ENCODE data around the gene IFI27L2.

The IFI27L2 gene

DNA sequence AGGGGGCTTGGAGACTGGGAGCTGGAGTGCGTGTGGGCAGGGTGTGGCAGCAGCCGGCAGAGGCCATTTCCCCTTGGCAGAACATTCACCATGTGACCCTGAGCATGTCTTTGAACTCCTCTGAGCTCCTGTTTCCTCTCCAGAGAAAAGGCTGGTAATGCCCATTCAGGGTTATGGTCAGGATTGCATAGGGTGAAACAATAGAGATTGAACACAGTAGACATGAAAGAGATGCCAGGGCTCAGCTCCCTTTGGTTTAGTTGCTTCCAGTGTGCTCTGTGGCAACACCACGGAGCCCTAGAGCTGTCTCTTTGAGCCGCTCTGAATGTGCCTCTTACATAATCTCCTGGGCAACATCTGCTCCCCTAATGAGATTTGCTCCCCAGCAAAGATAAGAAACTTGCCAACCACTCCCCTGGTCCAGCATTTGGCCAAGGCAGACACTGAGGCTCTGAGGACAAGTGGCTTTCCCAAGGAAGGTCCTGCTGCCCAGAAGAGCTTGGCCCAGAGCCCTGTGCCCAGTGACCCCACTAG is 14.3 kb downstream of the IFI27L2 start:
- TF ChIP-seq ZFX (IDR thresholded peaks at IDR 0.05; ENCODE audit: borderline replicate concordance) = no peak
- TF ChIP-seq, protein P1, sequence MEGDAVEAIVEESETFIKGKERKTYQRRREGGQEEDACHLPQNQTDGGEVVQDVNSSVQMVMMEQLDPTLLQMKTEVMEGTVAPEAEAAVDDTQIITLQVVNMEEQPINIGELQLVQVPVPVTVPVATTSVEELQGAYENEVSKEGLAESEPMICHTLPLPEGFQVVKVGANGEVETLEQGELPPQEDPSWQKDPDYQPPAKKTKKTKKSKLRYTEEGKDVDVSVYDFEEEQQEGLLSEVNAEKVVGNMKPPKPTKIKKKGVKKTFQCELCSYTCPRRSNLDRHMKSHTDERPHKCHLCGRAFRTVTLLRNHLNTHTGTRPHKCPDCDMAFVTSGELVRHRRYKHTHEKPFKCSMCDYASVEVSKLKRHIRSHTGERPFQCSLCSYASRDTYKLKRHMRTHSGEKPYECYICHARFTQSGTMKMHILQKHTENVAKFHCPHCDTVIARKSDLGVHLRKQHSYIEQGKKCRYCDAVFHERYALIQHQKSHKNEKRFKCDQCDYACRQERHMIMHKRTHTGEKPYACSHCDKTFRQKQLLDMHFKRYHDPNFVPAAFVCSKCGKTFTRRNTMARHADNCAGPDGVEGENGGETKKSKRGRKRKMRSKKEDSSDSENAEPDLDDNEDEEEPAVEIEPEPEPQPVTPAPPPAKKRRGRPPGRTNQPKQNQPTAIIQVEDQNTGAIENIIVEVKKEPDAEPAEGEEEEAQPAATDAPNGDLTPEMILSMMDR (IDR thresholded peaks at IDR 0.05) = no peak
- H3K27ac ChIP-seq = no peak overlapping the region

DNA sequence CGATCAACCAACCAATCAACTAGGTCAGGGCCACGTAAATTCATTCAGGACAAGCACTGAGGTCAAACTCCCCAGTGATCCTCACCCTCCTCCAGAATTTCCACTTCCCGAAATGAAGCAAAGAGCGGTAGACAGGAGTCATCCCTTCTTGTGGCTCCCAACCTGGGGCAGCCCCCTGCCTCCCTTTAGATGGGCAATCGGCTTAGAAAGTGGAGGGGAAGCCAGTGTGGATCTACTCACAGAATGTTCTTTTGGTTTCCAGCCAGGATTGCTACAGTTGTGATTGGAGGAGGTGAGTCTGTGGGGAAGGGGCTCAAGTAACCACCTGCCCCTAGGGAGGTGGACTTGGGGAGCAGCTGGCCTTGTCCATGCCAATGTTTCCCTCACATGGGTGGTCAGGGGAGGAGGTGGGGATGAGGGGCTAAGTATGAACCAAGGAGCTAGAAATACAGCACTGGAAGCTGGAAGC is 14.8 kb downstream of the IFI27L2 start:
- TF ChIP-seq ZFX (IDR thresholded peaks at IDR 0.05; ENCODE audit: borderline replicate concordance) = no peak
- TF ChIP-seq, protein P1 (IDR thresholded peaks at IDR 0.05) = no peak
- no peak overlapping the region for H3K27ac ChIP-seq

DNA sequence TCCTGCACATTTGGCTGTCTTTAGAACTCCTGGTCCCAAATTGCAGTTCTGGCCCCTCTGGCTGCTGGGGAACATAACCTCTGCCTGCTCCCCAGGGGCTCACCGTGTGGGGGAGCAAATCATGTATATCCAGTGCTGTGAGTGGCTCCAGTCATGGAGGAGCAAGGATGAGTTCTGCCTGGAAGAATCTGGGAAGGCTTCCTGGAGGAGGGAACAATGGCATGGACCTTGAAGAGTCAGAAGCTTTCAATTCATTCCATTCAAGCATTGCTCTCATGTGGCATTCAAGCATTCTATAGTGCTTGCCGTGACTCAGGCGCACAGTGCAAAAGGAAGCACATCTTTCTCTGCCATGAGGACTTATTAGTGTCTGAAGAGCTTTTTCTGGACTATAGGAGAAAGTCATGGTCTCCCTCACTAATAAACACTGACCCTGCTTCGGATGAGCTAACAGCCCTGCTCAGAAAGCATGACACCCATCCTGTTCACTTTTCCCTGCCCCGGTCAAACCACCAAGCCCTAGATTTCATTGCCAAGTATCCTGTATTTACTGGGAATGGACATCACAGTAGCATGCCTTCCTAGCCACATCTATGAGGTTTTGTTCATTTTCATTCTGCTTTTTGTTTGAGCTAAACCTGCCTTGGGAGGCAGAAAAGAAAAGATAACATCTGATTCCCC is 15.4 kb downstream of the IFI27L2 start:
- H3K27ac ChIP-seq = no peak overlapping the region
- TF ChIP-seq ZFX (IDR thresholded peaks at IDR 0.05; ENCODE audit: borderline replicate concordance) = no peak
- TF ChIP-seq, protein P1 (IDR thresholded peaks at IDR 0.05) = no peak

DNA sequence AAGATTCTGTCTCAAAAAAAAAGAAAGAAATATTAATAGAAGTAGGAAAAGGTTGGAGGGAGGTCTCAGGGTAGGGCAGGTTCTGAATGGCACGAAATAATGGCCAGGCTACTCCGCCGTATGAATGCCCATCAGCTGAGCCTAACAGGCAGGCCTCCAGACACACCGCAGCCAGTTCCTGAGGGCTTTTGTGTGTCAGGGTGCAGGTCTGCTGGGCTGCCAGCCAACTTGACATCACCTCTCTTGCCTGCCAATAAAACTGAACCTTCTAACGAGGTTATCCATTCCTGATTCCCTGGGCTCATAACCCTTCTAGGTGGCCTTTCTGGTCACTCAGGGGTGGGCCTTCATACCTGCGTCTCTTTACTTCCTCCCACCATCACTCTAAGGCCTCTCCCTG is 15.9 kb downstream of the IFI27L2 start:
- H3K27ac ChIP-seq = no peak overlapping the region
- TF ChIP-seq ZFX (IDR thresholded peaks at IDR 0.05; ENCODE audit: borderline replicate concordance) = no peak
- TF ChIP-seq, protein P1 (IDR thresholded peaks at IDR 0.05) = no peak

DNA sequence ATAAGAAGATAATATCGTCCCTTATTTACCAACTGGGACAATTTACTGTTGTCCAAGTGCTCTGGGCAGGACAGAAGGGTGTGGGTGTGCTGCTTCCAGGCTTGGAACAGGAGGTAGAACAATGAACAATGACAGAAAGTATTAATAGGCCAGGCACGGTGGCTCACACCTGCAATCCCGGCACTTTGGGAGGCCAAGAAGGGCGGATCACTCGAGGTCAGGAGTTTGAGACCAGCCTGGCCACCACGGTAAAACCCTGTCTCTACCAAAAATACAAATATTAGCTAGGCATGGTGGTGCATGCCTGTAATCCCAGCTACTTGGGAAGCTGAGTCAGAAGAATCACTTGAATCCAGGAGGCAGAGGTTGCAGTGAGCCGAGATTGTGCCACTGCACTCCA is 16.3 kb downstream of the IFI27L2 start:
- no peak overlapping the region for H3K27ac ChIP-seq
- no peak for TF ChIP-seq ZFX (IDR thresholded peaks at IDR 0.05; ENCODE audit: borderline replicate concordance)

DNA sequence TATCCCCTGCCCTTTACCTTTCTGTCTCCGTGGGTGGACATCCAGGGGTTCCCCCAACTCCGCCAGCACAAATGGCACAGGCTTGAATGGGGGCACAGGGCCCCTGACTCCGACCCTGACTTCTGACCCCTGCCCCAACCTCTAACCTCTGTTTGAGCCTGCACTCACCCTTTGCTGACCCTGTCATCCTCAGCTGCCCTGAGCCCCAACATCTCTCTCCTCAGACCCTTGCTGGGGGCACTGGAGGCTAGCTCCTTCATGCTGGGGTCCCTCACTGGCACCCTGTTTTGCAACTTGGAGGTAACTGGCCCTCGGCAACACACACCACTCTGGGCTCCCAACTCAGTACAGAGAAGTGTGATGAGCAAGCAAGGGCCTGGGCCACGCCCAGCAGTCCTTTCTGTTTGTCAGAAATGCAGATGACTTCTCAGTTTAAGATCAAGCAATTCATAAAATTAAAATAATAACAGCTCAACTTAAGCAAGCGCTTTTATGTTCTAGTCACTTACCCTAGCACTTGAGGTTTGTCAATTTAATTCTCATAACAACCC is 16.8 kb downstream of the IFI27L2 start:
- TF ChIP-seq, protein P1 (IDR thresholded peaks at IDR 0.05) = no peak
- TF ChIP-seq ZFX (IDR thresholded peaks at IDR 0.05; ENCODE audit: borderline replicate concordance) = no peak
- H3K27ac ChIP-seq = no peak overlapping the region

DNA sequence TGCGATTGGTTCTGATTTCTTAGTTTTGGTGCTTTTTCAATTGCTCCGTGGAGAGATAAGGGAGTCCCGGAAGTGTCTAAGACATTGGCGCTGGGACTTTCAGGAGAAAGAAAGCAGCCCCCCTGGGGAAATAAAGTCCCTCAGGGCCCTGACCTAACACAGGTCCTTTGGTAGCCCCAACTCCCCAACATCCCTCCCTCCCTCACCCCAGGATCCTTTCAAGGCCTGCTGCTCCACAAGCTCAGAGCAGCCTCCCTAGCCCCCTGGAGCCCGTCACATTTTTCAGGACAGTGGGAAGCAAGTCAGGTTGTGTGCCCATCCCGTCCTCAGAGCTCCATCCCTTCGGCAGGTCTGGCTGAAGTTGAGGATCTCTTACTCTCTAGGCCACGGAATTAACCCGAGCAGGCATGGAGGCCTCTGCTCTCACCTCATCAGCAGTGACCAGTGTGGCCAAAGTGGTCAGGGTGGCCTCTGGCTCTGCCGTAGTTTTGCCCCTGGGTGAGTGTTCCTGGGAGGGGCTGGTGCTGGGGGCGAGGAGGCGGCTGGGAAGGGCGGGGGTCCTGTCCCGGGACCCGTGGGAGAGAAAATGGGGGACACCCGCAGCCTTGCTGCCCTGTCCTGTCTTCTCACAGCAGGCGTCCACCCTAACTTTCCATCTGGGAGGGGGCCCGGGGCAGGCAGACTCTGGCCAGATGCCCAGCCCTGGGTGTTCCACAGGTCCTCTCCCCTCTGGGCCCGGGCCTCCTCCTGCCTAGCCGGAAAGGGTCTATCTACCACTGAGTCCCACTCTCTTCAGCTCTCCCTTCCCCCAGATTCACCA is 17.9 kb downstream of the IFI27L2 start:
- no peak overlapping the region for H3K27ac ChIP-seq
- TF ChIP-seq, protein P1 (IDR thresholded peaks at IDR 0.05) = no peak
- TF ChIP-seq ZFX (IDR thresholded peaks at IDR 0.05; ENCODE audit: borderline replicate concordance) = no peak

All from 22Rv1 (cell line).